Stimulated activated CD8-positive, alpha-beta memory T cell treated with anti-CD3 and anti-CD28 coated beads, Interleukin-15, amount 100 ng/mL, for 24 hours (primary cell): ENCODE results near the gene RYR2.

Source experiments
- DNase-seq: peaks from one replicate; pipeline ENCODE4 v3.0.0-alpha.2; 2020; ENCODE audit warnings: low read depth

RYR2 gene

GRCh38 chr1:237677979-237678378 is 636.0 kb downstream of the RYR2 start:
- no peak for DNase-seq

GRCh38 chr1:237679687-237680086 is 637.7 kb downstream of the RYR2 start:
- DNase-seq, result no peak

- no peak for DNase-seq
Observed at GRCh38 chr1:237681210-237681609, 639.2 kb downstream of the RYR2 start.

GRCh38 chr1:237684236-237684635 is 642.3 kb downstream of the RYR2 start:
- DNase-seq, result no peak

- DNase-seq, result no peak
Observed at GRCh38 chr1:237685551-237685950, 643.6 kb downstream of the RYR2 start.

- DNase-seq, result no peak
Observed at GRCh38 chr1:237687804-237688203, 645.8 kb downstream of the RYR2 start.

- no peak for DNase-seq
Observed at GRCh38 chr1:237690656-237691055, 648.7 kb downstream of the RYR2 start.

GRCh38 chr1:237692255-237692654 is 650.3 kb downstream of the RYR2 start:
- no peak for DNase-seq

GRCh38 chr1:237695878-237696277 is 653.9 kb downstream of the RYR2 start:
- no peak for DNase-seq

GRCh38 chr1:237700181-237700580 is 658.2 kb downstream of the RYR2 start:
- DNase-seq, result no peak

- DNase-seq, result no peak
Observed at GRCh38 chr1:237701534-237701933, 659.5 kb downstream of the RYR2 start.

- DNase-seq, result no peak
Observed at GRCh38 chr1:237702161-237702560, 660.2 kb downstream of the RYR2 start.

- no peak for DNase-seq
Observed at GRCh38 chr1:237705462-237705861, 663.5 kb downstream of the RYR2 start.

- DNase-seq, result no peak
Observed at GRCh38 chr1:237709355-237709754, 667.4 kb downstream of the RYR2 start.

- DNase-seq, result no peak
Observed at GRCh38 chr1:237711281-237711680, 669.3 kb downstream of the RYR2 start.

GRCh38 chr1:237712082-237712481 is 670.1 kb downstream of the RYR2 start:
- no peak for DNase-seq

GRCh38 chr1:237712586-237713157 is 670.7 kb downstream of the RYR2 start:
- DNase-seq, result no peak

- no peak for DNase-seq
Observed at GRCh38 chr1:237713916-237714315, 671.9 kb downstream of the RYR2 start.

- no peak for DNase-seq
Observed at GRCh38 chr1:237717106-237717505, 675.1 kb downstream of the RYR2 start.

GRCh38 chr1:237730826-237731350 is 688.9 kb downstream of the RYR2 start:
- no peak for DNase-seq

GRCh38 chr1:237732657-237733056 is 690.7 kb downstream of the RYR2 start:
- DNase-seq, result no peak

- no peak for DNase-seq
Observed at GRCh38 chr1:237736372-237737029, 694.5 kb downstream of the RYR2 start.

GRCh38 chr1:237737448-237737847 is 695.5 kb downstream of the RYR2 start:
- no peak for DNase-seq
